A549 treated with GW870086 at 1 μM for 4 hours (cell line): ENCODE data around the gene RAX. TPM values are rescaled to one million over a fixed set of nuclear protein-coding genes. Genes with fewer than 3 reads are reported as not detected.

Experiments
- total RNA-seq: library from RNA; stranded (reverse); fragments of 200-300 nt; extraction: Qiagen RNA extraction; gene quantifications from 5 replicates; pipeline ENCODE4 v1.2.3, GENCODE V29; 2022; ENCODE audit warnings: low read depth

Gene RAX
- not detected in 5 replicates for total RNA-seq

GRCh38 chr18:59272891-59273758 is at the start of gene RAX:
RAX (minus strand) TSS chr18:59273454; CDS start chr18:59273206, 248 bp downstream.

GRCh38 chr18:59318460-59319050 is 45.3 kb upstream of the RAX start, which contains the start of gene CPLX4:
CPLX4 (minus strand) TSS chr18:59318649; CDS start chr18:59318462, 187 bp downstream.

GRCh38 chr18:59219672-59220163 is 53.5 kb downstream of the RAX start, which contains the start of gene GRP:
GRP (plus strand) TSS chr18:59220158; CDS start chr18:59220266, 108 bp downstream.

Other genes with a start within 250 kb of the RAX start
- 54.6 to 61.2 TPM (median 60.5 TPM) in 5 replicates for gene SEC11C, start 133.6 kb downstream of the RAX start, total RNA-seq
- not detected in 5 replicates for gene GRP, start 53.3 kb downstream of the RAX start, total RNA-seq
- gene CPLX4, start 45.2 kb upstream of the RAX start, total RNA-seq = not detected in 5 replicates
- gene LMAN1, start 85.8 kb upstream of the RAX start, total RNA-seq = 21.9 to 40.5 TPM (median 32.9 TPM) in 5 replicates